ENCODE results near the gene CCDC178.

The CCDC178 gene

GRCh38 chr18:32909798-32910561 is 530.5 kb downstream of the CCDC178 start:
- no peak for DNase-seq

- no peak for DNase-seq
Observed at GRCh38 chr18:32908424-32908805, 532.1 kb downstream of the CCDC178 start.

GRCh38 chr18:32907648-32908423 is 532.7 kb downstream of the CCDC178 start:
- no peak for DNase-seq

- no peak for DNase-seq
Observed at GRCh38 chr18:32907311-32907585, 533.3 kb downstream of the CCDC178 start.

- DNase-seq = no peak
Observed at GRCh38 chr18:32906506-32907310, 533.8 kb downstream of the CCDC178 start.

- no peak for DNase-seq
Observed at GRCh38 chr18:32905651-32906050, 534.9 kb downstream of the CCDC178 start.

GRCh38 chr18:32902568-32903330 is 537.8 kb downstream of the CCDC178 start:
- DNase-seq = no peak

GRCh38 chr18:32899819-32900218 is 540.7 kb downstream of the CCDC178 start:
- no peak for DNase-seq

- no peak for DNase-seq
Observed at GRCh38 chr18:32896776-32897547, 543.6 kb downstream of the CCDC178 start.

GRCh38 chr18:32893915-32894314 is 546.6 kb downstream of the CCDC178 start:
- no peak for DNase-seq

- no peak for DNase-seq
Observed at GRCh38 chr18:32891797-32892196, 548.7 kb downstream of the CCDC178 start.

- DNase-seq = no peak
Observed at GRCh38 chr18:32891130-32891529, 549.4 kb downstream of the CCDC178 start.

- no peak for DNase-seq
Observed at GRCh38 chr18:32889615-32890593, 550.6 kb downstream of the CCDC178 start.

GRCh38 chr18:32888306-32888705 is 552.2 kb downstream of the CCDC178 start:
- no peak for DNase-seq

All from NCI-H1048 (cell line).